Suprapubic skin (tissue), 4 donors: ENCODE measurements around the gene SFMBT1. TPM values are rescaled to one million over a fixed set of nuclear protein-coding genes. Genes with fewer than 3 reads are reported as not detected.

Experiments
- DNase-seq, 2 donors: peaks; one replicate each; pipeline ENCODE4 v3.0.0-alpha.2; 2019; ENCODE audit warnings: low spot score in 2 of 2
- H3K27ac ChIP-seq: fragments of 200-600 bp; sonication (generic); one replicate; pipeline ENCODE4 v1.5.1; 2019
- H3K27me3 ChIP-seq: fragments of 200-600 bp; sonication (generic); one replicate; pipeline ENCODE4 v1.5.1; 2019
- H3K36me3 ChIP-seq: fragments of 200-600 bp; sonication (generic); one replicate; pipeline ENCODE4 v1.5.1; 2019
- H3K4me1 ChIP-seq: fragments of 200-600 bp; sonication (generic); one replicate; pipeline ENCODE4 v1.5.1; 2019
- H3K4me3 ChIP-seq: fragments of 200-600 bp; sonication (generic); one replicate; pipeline ENCODE4 v1.5.1; 2019; ENCODE audit warnings: mild to moderate bottlenecking
- H3K9me3 ChIP-seq: fragments of 200-600 bp; sonication (generic); one replicate; pipeline ENCODE4 v1.5.1; 2019
- CTCF ChIP-seq, 2 donors: fragments of 200-600 bp in 1 of 2; fragments of 450-650 bp in 1 of 2; sonication (generic) in 1 of 2; IDR thresholded peaks; one replicate each; pipeline ENCODE4 v1.5.1; 2016 to 2019; ENCODE audit warnings: antibody characterized with exemption in 2 of 2, mild to moderate bottlenecking in 1 of 2, moderate library complexity in 1 of 2
- EP300 ChIP-seq: sonication (generic); formaldehyde crosslinking; IDR thresholded peaks from one replicate; pipeline ENCODE4 v1.6.1; 2017; ENCODE audit warnings: antibody characterized with exemption
- POLR2A ChIP-seq, 2 donors: fragments of 450-650 bp; IDR thresholded peaks; one replicate each; pipeline ENCODE4 v1.6.1; 2017; ENCODE audit warnings: antibody characterized with exemption in 2 of 2, mild to moderate bottlenecking in 2 of 2, moderate library complexity in 2 of 2
- POLR2AphosphoS5 ChIP-seq, 3 donors: sonication (generic); formaldehyde crosslinking; IDR thresholded peaks; one replicate each; pipeline ENCODE4 v1.6.1; 2017; ENCODE audit warnings: antibody characterized with exemption in 3 of 3
- WGBS: methylation state at CpG from one replicate; pipeline ENCODE4 v1.1.5; 2018; 5-methylcytosine and 5-hydroxymethylcytosine counted together
- total RNA-seq, 4 donors: library from RNA; depleted of rRNA; stranded (reverse); fragments of >200 nt; gene quantifications; one replicate each; pipeline ENCODE4 v1.1.0, GENCODE V29; 2016

The SFMBT1 gene
- 10 to 100 TPM in 3 of 4 donors, 1 to 10 TPM in 1; 9.7 to 25.5 (median 13.1) TPM for total RNA-seq

DNA sequence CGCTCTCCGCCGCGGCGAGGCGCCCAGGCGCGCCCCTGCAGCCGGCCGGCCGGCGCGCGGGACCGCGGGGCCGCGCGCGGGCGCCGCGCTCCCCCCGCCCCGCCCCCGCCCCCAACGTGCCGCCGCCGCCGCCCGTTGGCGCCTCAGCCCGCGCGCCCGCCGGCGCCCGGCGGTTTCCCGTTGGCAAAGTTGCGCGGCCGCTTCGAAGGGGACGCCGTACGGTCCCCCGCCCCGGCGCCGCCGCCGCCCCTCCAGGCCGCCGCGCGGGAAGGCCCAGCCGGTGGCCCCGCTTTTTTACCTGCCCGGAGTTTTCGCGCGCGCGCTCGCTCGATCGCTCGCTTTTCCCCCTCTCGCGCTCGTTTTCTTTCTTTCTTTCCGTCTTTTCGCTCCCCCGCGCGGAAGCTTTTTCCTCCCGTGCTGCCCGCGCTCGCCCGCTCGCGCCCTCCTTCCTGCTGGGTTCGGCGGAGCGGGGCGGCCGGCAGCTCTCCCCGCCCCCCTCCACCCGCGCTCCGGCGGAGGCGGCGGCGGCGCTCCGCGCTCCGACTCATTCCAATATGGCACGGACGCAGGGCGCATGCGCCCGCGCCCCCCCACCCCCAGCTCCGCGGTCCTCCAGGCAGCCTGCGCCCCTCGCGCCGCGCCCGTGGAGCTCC, at the start of gene SFMBT1:
Gene SFMBT1, minus strand, starts transcription at position 556 of the 653 bp plus-strand sequence. CDS start 76,945 bp downstream, outside the sequence.
- no peaks in the 10 kb centered on the region for H3K36me3 ChIP-seq
- peaks cover 22% of the 10 kb centered on the region for H3K4me1 ChIP-seq
- DNase-seq: peak in 1 of 2 donors; percentile 73
- H3K4me3 ChIP-seq: peak within 1 kb of the TSS; percentile 98
- no peaks in the 10 kb centered on the region for H3K27me3 ChIP-seq
- no peak for TF ChIP-seq CTCF (IDR thresholded peaks at IDR 0.05)
- TF ChIP-seq POLR2AphosphoS5 (IDR thresholded peaks at IDR 0.05): no peak
- TF ChIP-seq EP300: no peak
- no peak for TF ChIP-seq POLR2A (IDR thresholded peaks at IDR 0.05)
- H3K27ac ChIP-seq: peak within 1 kb of the TSS; percentile 96
- under 1% methylated on average over 49 of the region's 117 CpGs for WGBS
- H3K9me3 ChIP-seq: no peaks in the 10 kb centered on the region

GRCh38 chr3:53092942-53093341, 47.1 kb upstream of the SFMBT1 start:
- Histone ChIP-seq H3K4me1 (peaks cover 16% of the 10 kb centered on the region), H3K27ac (no peak overlapping the region), H3K27me3 (no peaks in the 10 kb centered on the region), H3K36me3 (peaks cover 74% of the 10 kb centered on the region), H3K9me3 (no peaks in the 10 kb centered on the region), H3K4me3 (no peak overlapping the region)
- no peak for DNase-seq
- 91% methylated on average over 2 of the region's 2 CpGs for WGBS
- TF ChIP-seq CTCF (IDR thresholded peaks at IDR 0.05) (no peak), EP300 (no peak), POLR2A (IDR thresholded peaks at IDR 0.05) (no peak), POLR2AphosphoS5 (IDR thresholded peaks at IDR 0.05) (no peak)

GRCh38 chr3:53092216-53092615, 46.3 kb upstream of the SFMBT1 start:
- H3K27me3 ChIP-seq: no peaks in the 10 kb centered on the region
- no peak for TF ChIP-seq POLR2AphosphoS5 (IDR thresholded peaks at IDR 0.05)
- TF ChIP-seq EP300: no peak
- no peak for TF ChIP-seq CTCF (IDR thresholded peaks at IDR 0.05)
- TF ChIP-seq POLR2A (IDR thresholded peaks at IDR 0.05): no peak
- no peaks in the 10 kb centered on the region for H3K9me3 ChIP-seq
- H3K4me1 ChIP-seq: peaks cover 16% of the 10 kb centered on the region
- no peak for DNase-seq
- no peak overlapping the region for H3K4me3 ChIP-seq
- H3K27ac ChIP-seq: no peak overlapping the region
- WGBS: 97% methylated on average over 11 of the region's 11 CpGs
- peaks cover 67% of the 10 kb centered on the region for H3K36me3 ChIP-seq

DNA sequence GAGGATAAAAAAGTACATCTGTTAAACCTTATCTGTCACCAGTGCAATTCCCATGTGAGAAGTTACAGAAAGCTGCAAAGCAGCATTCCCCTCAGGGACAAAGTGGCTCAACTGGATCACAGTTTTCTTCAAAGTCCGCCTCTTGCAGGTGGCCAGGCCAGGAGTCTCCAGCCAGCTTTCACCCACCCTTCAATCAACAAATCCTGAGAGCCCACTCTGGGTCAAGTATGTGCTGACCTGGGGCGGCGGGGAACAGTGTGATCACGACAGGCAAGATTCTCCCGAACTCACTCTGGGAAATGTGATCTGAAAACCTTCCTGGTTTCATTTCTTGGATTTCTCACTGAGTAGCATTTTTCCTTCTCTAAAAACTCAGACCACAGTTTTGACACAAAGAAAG, 45.1 kb upstream of the SFMBT1 start:
- Histone ChIP-seq H3K27me3 (no peaks in the 10 kb centered on the region), H3K27ac (no peak overlapping the region), H3K9me3 (no peaks in the 10 kb centered on the region), H3K36me3 (peaks cover 66% of the 10 kb centered on the region), H3K4me3 (no peak overlapping the region), H3K4me1 (peaks cover 16% of the 10 kb centered on the region)
- 82% methylated on average over 5 of the region's 5 CpGs for WGBS
- no peak for DNase-seq
- no peak for TF ChIP-seq CTCF (IDR thresholded peaks at IDR 0.05)
- no peak for TF ChIP-seq POLR2A (IDR thresholded peaks at IDR 0.05)
- TF ChIP-seq EP300: no peak
- TF ChIP-seq POLR2AphosphoS5 (IDR thresholded peaks at IDR 0.05): no peak

GRCh38 chr3:53089511-53089910, 43.6 kb upstream of the SFMBT1 start:
- TF ChIP-seq EP300 (no peak), CTCF (IDR thresholded peaks at IDR 0.05) (no peak), POLR2A (IDR thresholded peaks at IDR 0.05) (no peak), POLR2AphosphoS5 (IDR thresholded peaks at IDR 0.05) (no peak)
- Histone ChIP-seq H3K4me3 (no peak overlapping the region), H3K27me3 (no peaks in the 10 kb centered on the region), H3K36me3 (peaks cover 53% of the 10 kb centered on the region), H3K9me3 (no peaks in the 10 kb centered on the region), H3K4me1 (peaks cover 17% of the 10 kb centered on the region), H3K27ac (no peak overlapping the region)
- no CpG with 5 or more reads among the region's 6 CpGs for WGBS
- no peak for DNase-seq
